GM21447 (cell line): ENCODE data around the gene PTPRG.

Source experiments
- ATAC-seq: cut with Tn5 transposase; IDR thresholded peaks from one replicate; pipeline ENCODE4 v1.9.1; 2021; ENCODE audit not compliant: unreplicated experiment

PTPRG gene

GRCh38 chr3:62201438-62202035 is 640.2 kb downstream of the PTPRG start:
- ATAC-seq, result no peak

DNA sequence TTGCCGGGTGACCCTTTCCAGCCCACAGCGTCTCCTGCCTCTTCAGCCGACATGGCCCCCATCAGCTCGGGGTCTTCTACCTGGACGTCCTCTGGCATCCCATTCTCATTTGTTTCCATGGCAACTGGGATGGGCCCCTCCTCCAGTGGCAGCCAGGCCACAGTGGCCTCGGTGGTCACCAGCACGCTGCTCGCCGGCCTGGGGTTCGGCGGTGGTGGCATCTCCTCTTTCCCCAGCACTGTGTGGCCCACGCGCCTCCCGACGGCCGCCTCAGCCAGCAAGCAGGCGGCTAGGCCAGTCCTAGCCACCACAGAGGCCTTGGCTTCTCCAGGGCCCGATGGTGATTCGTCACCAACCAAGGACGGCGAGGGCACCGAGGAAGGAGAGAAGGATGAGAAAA is 641.8 kb downstream of the PTPRG start:
- no peak for ATAC-seq

- no peak for ATAC-seq
Observed at GRCh38 chr3:62203561-62203960, 642.2 kb downstream of the PTPRG start.

GRCh38 chr3:62207197-62207596 is 645.8 kb downstream of the PTPRG start:
- no peak for ATAC-seq

DNA sequence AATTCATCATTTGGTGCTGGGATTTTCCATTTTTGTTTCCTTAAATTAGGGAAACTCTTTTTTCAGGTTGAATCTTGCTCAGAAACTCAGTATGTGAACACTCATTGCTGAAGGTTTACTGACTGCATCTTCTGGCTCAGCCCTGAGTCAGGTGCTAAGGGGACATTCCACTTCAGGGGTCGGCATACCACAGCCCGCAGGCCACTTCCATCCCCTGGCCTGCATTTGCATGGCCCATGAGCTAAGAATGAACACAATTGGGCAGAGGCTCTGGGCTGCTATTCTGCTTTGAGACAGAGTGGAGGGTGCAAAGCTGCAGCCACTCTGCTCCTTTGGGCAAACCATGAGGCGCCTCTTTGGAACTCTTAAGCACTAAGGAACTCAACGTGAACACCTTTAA is 647.0 kb downstream of the PTPRG start:
- no peak for ATAC-seq

DNA sequence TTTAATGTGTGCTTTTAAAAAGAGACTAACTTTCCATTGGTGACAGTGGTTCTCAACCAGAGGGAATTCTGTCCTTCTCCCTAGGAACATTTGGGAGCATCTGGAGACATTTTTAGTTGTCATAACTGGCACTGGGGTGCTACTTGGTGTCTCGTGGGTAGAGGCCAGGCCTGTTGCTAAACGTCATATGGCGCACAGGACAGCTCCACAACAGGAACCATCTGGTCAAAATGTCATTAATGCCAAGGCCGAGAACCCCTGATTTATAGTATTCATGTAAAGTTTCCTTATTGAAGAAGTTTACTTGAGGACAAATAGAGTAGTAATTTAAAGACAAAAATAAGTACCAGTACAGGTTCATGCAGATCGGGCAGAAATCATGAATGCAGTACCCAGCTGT is 647.7 kb downstream of the PTPRG start:
- no peak for ATAC-seq

- no peak for ATAC-seq
Observed at GRCh38 chr3:62210011-62210410, 648.6 kb downstream of the PTPRG start.

DNA sequence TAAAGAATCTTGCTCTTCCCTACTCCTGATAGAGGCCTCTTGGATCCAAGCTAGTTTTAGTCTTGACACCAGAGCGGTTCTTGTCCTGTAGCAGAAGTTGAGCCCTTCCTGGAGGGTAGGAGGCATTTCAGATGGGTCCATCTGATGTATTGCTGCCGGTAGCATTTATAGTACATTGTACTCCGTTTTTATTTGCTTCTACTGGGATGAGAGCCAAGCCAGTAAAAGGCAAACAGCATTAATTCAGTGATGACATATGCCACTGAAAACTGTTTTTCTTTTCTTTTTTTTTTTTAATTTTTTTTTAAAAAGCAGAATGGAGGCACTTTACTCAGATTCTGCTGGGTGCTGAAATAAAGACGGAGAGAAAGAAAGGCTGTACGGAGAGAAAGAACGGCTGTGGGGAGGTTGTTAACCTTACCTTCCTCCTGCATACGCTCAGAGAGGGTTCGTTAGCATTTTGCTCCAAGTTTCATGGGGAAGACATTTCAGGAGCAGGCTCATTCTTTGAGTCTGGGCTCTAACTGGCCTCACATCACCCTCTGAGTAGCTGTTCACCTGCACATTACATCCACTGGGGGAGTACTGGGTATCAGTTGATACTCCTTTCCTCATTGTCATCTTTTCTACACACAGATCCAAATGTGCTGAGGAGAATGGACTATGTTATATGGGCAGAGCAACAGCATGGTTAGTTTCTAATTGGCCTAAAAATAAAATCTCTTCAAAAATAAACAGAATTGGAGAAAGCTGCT is 650.5 kb downstream of the PTPRG start:
- no peak for ATAC-seq

DNA sequence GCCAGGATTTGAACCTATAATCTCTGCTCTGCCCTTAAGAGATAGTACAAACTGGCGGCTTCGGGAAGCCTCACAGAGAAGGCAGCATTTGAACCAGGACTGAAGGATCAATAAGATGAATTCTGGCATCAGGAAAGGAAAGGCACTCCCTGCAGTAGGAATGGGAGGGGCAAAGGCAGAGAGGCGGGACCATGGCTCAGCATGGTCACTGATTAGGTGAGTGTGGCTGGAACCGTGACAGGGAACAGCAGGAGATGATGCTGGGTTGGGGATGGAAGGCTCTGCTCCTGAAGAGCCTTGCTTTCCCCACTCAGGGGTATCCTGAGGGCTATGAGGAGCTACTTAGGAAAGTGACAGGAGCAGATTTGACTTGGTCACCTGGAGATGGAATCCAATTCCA is 653.5 kb downstream of the PTPRG start:
- no peak for ATAC-seq

GRCh38 chr3:62220616-62221015 is 659.2 kb downstream of the PTPRG start:
- no peak for ATAC-seq

- no peak for ATAC-seq
Observed at GRCh38 chr3:62225051-62225450, 663.7 kb downstream of the PTPRG start.

DNA sequence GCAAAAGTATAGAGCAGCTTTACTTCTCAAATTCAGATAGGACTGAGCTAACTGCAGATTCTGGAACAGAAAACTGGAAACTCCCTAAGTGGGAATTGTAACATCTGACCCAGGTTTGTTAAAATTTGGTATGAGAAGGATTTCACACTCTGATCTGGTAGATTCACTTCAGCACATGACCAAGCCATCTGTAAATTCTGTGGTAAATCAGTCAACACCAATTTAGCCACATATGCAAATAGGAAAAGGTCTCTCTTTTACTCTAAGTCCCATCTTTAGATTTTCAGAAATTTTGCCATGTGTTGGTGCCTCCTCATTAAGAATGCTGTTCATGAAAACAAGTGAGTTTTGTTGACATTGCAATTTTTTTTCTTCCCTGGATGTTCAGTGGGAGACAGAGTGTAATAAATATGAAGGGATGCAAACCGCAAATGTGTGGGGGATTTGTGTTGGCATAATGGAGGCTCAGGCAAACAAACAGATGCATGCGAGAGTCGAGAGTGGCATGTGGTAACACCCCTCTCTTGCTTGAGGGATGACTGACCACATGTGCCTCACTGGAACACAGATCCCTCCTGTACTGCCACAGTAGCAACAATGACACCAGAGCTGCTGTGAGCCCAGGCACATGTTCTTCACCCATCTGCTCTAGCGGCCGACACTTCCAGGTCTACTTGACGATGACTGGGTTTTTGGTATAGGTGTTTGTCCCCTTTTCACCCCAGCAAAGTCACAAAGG is 665.4 kb downstream of the PTPRG start:
- no peak for ATAC-seq

GRCh38 chr3:62228467-62228866 is 667.1 kb downstream of the PTPRG start:
- ATAC-seq, result no peak

DNA sequence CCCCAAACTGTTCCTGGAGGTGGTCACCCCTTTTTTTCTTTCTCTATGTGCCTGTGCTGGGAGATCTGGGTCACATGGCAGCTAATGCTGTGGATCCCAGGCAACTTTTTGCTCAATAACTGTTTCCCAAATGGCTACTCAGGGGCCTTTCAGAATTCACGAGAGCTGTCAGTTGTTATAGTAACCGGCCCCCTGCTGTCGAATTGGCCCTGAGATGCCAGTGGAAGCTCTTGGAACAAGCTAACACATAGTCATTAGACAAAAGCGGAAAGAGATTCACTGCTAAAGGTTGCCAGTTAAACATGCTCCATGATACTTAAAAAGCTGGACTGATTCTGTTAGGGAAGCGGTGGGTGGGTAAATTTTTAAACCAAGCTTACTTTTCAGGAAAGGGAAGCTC is 667.8 kb downstream of the PTPRG start:
- no peak for ATAC-seq

- no peak for ATAC-seq
Observed at GRCh38 chr3:62229908-62230307, 668.5 kb downstream of the PTPRG start.

DNA sequence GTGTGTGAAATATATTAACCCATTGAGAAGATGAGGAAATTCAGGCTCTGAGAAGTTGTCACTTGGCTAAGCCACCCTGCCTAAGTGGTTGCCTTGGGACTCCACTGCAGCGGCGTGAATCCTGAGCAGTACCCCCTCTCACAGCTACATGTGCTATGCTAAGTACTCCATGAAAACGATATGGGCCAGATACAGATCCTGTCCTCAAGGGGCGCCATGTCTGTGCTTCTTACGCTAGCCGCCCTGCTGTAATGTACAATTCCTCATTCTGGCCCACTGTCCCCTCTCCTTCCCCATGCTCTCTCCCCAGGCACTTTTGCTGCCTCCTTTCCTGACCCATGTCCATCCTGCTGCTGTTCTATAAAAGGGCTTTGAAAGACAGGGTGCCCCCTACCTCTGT is 671.7 kb downstream of the PTPRG start:
- ATAC-seq, result no peak

- no peak for ATAC-seq
Observed at GRCh38 chr3:62236016-62236415, 674.6 kb downstream of the PTPRG start.

GRCh38 chr3:62237286-62237948 is 676.0 kb downstream of the PTPRG start:
- no peak for ATAC-seq

- ATAC-seq, result peak; percentile 58
Observed at GRCh38 chr3:62238003-62238402, 676.6 kb downstream of the PTPRG start.

DNA sequence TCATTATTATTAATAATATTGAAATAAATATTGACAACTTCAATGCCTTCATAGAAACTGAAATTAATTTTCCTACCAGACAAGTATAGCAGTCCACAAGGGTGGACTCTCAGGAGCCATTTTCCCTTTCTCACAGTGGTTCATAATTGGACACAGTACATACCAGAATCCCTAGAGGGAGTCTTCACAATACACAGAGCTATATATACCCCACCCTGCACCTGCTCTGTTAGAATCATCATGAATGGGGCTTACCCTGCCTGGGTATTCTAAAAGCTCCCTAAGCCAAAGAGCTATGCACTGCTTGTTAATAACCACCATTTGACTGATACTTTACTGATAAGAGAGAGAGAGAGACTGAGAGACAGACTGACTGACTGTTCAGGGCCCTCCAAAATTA is 677.1 kb downstream of the PTPRG start:
- peak; percentile 57 for ATAC-seq

- no peak for ATAC-seq
Observed at GRCh38 chr3:62241279-62241678, 679.9 kb downstream of the PTPRG start.
